Right cardiac atrium (tissue), 5 donors: ENCODE results near the gene THTPA. TPM values are rescaled to one million over a fixed set of nuclear protein-coding genes. Genes with fewer than 3 reads are reported as not detected.
"Not testable (repeated sequence)": the region's sequence is repeated elsewhere in the genome, so short reads cannot be mapped to it uniquely, and the experiment has no call there.

ENCODE experiments used
- ATAC-seq, 2 donors: fragments of 200-7000 bp; cut with Tn5 transposase; one replicate each; pipeline versions ENCODE4 v1.8.0 to v1.9.1; 2020; ENCODE audit warnings: moderate library complexity in 2 of 2, mild to moderate bottlenecking in 1 of 2
- DNase-seq, 3 donors: peaks; one replicate each; pipeline ENCODE4 v3.0.0-alpha.2; 2020
- H3K27ac ChIP-seq: one replicate; pipeline ENCODE4 v1.5.1; 2013; ENCODE audit warnings: mild to moderate bottlenecking, low read length, control low read depth, moderate library complexity
- H3K27me3 ChIP-seq: one replicate; pipeline ENCODE4 v1.6.1; 2013; ENCODE audit not compliant: control insufficient read depth, insufficient read depth
- H3K4me1 ChIP-seq: one replicate; pipeline ENCODE4 v1.6.1; 2013; ENCODE audit warnings: low read length; ENCODE audit not compliant: control insufficient read depth, insufficient read depth
- H3K4me3 ChIP-seq: one replicate; pipeline ENCODE4 v1.5.1; 2013; ENCODE audit warnings: low read length, control low read depth
- H3K9me3 ChIP-seq: one replicate; pipeline ENCODE4 v1.6.1; 2013; ENCODE audit warnings: low read length; ENCODE audit not compliant: control insufficient read depth
- WGBS: extraction: QIAGEN DNeasy Blood & Tissue Kit; methylation state at CpG from one replicate; pipeline ENCODE4 v1.1.7; 2013; 5-methylcytosine and 5-hydroxymethylcytosine counted together
- intact Hi-C, 4 donors: fragments of 100-400 bp; cut with DNase I; formaldehyde crosslinking; loops; one replicate each; pipeline versions ENCODE4 v1.11.0 to v1.14.0; 2022 to 2023
- polyA plus RNA-seq: library from polyadenylated mRNA; stranded (reverse); fragments of 200-250 nt; gene quantifications from one replicate; pipeline ENCODE4 v1.2.3, GENCODE V29; 2013
- total RNA-seq, 4 donors: library from RNA; stranded (reverse); fragmentation: NEBNext Ultra II Directional; extraction: Animal tissue kit (Norgen Biotek cat#: 25700); gene quantifications; one replicate each; pipeline ENCODE4 v1.2.1, GENCODE V29; 2021
- donor health status: healthy with polysubstance abuse.
- donor health status: DM: no; HTN: yes; CAD: no.
- donor health status: DM: no; HTN: no; CAD: no.
- donor health status: DM: no; HTN: yes; CAD: no; lungs with severe emphysema.
- donor health status: DM: yes; HTN: yes; CAD: no.

Gene THTPA
- total and polyA plus RNA-seq, 5 donors = 18.8 to 22.9 (median 21.3) TPM

DNA sequence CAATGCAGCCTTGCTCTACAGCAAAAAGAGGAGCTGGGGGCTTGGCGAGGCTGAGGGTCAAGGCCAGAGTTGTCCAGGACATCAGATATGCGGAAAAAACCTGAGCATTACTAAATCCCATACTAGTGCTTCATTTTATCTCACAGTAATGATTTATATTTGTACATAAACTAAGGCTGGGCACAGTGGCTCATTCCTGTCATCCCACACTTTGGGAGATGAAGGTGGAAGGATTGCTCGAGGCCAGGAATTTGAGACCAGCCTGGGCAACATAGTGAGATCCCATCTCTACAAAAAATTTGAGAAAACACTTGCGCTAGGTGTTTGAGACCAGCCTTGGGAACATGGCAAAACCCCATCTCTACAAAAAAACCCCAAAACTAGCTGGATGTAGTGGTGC is 34.1 kb downstream of the THTPA start:
- intact Hi-C loops = no loop called here
- Histone ChIP-seq H3K4me3 (no peak overlapping the region), H3K27ac (no peak overlapping the region), H3K9me3 (no peaks in the 10 kb centered on the region), H3K27me3 (no peaks in the 10 kb centered on the region), H3K4me1 (no peaks in the 10 kb centered on the region)
- DNase-seq (no peak), ATAC-seq (no peak)
- WGBS = 88% methylated on average over 4 of the region's 4 CpGs

DNA sequence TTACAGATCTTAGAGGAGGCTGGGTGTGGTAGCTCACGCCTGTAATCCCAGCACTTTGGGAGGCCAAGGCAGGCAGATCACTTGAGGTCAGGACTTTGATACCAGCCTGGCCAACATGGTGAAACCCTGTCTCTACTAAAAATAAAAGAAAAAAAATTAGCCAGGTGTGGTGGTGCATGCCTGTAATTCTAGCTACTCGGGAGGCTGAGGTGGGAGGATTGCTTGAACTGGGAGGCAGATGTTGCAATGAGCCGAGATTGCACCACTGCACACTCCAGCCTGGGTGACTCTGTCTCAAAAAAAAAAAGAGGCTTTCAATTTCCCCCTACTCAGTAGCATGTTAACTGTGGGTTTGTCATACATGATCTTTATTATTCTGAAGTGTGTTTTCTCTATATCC is 38.1 kb downstream of the THTPA start:
- H3K4me1 ChIP-seq, ATAC-seq, H3K4me3 ChIP-seq, DNase-seq, H3K27me3 ChIP-seq, intact Hi-C loops, H3K27ac ChIP-seq, H3K9me3 ChIP-seq: not testable (repeated sequence)
- WGBS = 82% methylated on average over 3 of the region's 3 CpGs

DNA sequence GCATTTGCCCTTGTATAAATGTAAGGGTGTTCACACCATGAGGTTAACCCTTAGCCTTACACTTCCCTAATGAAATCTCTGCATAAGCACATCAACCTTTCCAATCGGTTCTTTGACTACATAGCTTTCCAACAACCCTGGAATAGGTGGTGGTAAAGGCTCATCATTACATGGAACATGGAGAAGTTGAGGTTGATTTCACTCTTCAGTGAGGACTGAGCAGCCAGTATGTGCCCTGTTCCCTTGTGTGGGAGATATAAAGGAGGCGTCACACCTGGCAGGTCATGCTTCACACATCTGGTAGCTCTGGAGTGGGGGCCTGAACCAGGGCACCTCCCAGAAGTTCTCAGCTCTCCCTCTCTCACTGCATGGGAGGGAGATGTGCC is 44.2 kb downstream of the THTPA start:
- Histone ChIP-seq H3K9me3 (no peaks in the 10 kb centered on the region), H3K4me3 (no peak overlapping the region), H3K4me1 (peaks cover 3% of the 10 kb centered on the region), H3K27ac (no peak overlapping the region), H3K27me3 (no peaks in the 10 kb centered on the region)
- intact Hi-C loops = no loop called here
- ATAC-seq (no peak), DNase-seq (no peak)
- 39% methylated on average over 2 of the region's 2 CpGs for WGBS

DNA sequence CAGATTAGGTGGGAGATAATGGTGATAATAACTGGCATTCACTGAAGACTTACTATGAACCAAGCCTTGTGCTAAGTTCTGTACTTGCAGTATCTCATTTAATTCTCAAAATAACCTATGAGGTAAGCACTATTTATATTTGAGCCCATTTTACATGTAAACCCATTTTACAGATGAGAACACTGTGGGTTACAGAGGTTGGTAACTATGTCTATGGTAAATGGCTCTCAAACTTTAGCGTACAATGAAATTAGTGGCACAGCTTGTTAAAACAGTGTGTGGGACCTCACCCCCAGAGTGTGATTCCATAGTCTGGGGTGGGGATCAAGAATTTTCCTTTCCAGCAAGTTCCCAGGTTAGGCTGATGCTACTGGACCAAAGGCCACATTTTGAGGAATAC is 44.7 kb downstream of the THTPA start:
- 99% methylated on average over 1 of the region's 1 CpG for WGBS
- Histone ChIP-seq H3K4me1 (peaks cover 3% of the 10 kb centered on the region), H3K4me3 (no peak overlapping the region), H3K27ac (no peak overlapping the region), H3K9me3 (no peaks in the 10 kb centered on the region), H3K27me3 (no peaks in the 10 kb centered on the region)
- intact Hi-C loops = no loop called here
- DNase-seq (no peak), ATAC-seq (no peak)

DNA sequence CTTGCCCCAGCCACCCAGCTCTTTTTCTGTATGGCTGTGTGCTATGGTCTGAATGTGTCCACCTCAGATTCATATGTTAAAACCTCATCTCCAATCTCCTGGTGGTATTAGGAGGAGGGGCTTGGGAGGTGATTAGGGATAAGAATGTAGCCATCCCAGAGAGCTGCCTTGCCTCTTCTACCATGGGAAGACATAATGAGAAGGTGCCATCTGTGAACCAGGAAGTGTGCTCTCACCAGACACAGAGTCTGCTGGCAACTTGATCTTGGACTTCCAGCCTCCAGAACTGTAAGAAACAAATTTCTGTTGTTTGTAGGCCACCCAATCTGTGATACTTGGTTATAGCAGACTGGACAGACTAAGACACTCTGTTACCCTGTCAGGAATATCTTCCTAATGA is 45.4 kb downstream of the THTPA start:
- Histone ChIP-seq H3K9me3 (no peaks in the 10 kb centered on the region), H3K27me3 (no peaks in the 10 kb centered on the region), H3K27ac (no peak overlapping the region), H3K4me3 (no peak overlapping the region), H3K4me1 (peaks cover 3% of the 10 kb centered on the region)
- ATAC-seq (no peak), DNase-seq (no peak)
- intact Hi-C loops = no loop called here

DNA sequence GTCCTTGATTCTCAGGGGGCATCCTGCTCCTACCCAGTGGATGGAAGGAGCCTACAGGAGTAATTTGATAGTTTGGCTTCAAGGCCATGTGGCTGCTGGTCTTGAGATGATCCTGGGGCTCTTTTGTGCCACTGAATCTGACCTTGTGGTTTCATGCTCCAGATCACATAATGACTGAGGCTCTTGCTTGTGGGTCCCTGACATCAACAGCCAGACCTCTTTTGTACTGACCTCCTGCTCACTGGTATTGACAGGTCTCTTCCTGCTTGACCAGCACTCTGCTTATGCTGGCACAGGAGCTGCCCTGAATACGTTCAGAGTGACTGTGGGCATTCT is 45.7 kb downstream of the THTPA start:
- Histone ChIP-seq H3K9me3 (no peaks in the 10 kb centered on the region), H3K27me3 (no peaks in the 10 kb centered on the region), H3K4me3 (no peak overlapping the region), H3K4me1 (peaks cover 3% of the 10 kb centered on the region), H3K27ac (no peak overlapping the region)
- intact Hi-C loops = no loop called here
- 44% methylated on average over 1 of the region's 1 CpG for WGBS
- no peak for DNase-seq
- ATAC-seq = no peak

DNA sequence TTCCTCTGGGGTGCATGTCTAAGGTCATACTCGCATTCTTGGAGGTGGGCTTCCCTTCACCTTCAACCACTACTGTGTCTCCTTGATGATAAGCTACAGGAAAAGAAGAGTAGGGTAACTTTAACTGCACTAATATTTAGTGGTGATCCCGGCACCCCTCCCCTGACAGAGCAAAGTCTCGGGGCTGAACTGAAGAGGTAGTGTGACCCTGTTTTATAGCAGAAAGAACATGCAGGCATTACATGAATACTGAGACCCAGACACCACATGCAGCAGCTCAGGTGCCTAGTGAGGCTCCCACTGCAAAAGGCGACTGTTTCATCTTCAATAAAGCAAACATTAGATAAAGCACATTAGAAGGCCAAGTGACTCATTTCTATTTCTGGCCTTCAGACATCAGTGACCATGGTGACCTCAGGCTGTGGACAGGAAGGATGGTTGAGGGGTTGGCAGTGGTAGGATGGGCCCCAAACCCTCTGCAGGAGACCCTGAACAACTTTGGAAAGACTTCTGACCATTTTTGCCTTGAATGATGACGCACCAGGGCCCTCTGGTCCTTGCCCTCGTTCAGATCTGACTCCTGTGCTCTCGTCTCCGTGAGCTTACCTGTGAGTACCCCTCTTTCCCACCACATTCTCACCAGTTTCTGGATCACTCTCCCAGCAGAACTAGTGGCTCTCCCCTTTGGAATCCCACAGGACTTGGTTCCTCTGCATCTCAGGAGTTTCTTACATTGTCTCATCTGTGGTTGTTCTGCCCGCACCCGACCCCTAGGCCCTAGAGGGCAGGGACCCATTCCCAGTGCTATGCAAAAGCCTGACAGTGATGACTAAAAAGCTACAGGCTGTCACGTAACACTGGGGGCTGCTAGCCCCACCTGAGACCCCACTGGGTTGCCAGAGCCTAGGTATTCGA is 46.4 kb downstream of the THTPA start:
- no peaks in the 10 kb centered on the region for H3K9me3 ChIP-seq
- no peaks in the 10 kb centered on the region for H3K27me3 ChIP-seq
- no peak overlapping the region for H3K4me3 ChIP-seq
- H3K27ac ChIP-seq = no peak overlapping the region
- peaks cover 3% of the 10 kb centered on the region for H3K4me1 ChIP-seq
- intact Hi-C loops = no loop called here
- ATAC-seq = peak in 1 of 2 donors; percentile 41
- no peak for DNase-seq
- WGBS = 84% methylated on average over 12 of the region's 12 CpGs

DNA sequence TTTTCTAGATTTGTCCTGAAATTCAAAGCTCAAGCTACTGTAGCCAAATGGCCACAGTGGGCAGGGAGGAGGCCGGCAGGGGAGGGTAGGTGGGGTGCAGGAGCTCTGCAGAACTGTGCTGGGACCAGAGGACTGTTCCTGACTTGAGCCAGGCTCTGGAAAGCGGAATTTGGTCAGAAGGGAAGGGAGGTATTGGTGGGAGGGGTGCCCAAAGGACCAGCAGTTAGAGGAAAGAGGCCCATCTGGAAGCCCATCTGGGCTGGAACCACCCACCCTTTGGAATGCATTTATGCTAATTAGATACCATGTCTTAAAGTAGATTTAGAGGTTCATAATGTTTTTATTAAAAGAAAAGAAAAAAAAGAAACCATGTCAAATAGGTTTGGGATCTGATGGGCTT is 47.0 kb downstream of the THTPA start:
- Histone ChIP-seq H3K9me3 (no peaks in the 10 kb centered on the region), H3K27me3 (no peaks in the 10 kb centered on the region), H3K4me1 (peaks cover 3% of the 10 kb centered on the region), H3K27ac (no peak overlapping the region), H3K4me3 (no peak overlapping the region)
- intact Hi-C loops = no loop called here
- ATAC-seq (no peak), DNase-seq (no peak)
- 74% methylated on average over 2 of the region's 2 CpGs for WGBS

DNA sequence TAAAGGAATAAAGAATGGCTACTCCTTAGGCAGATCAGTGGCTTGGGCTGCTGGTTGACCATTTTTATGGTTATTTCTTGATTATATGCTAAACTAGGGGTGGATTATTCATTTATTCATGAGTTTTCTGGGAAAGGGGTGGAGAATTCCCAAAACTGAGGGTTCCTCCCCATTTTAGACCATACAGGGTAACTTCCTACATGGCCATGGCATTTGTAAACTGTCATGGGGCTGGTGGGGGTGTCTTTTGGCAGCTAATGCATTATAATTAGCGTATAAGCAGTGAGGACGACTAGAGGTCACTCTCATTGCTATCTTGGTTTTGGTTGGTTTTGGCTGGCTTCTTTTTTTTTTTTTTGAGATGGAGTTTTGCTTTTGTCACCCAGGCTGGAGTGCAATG is 48.1 kb downstream of the THTPA start:
- 56% methylated on average over 2 of the region's 2 CpGs for whole genome bisulfite sequencing
- ATAC-seq (no peak), DNase-seq (no peak)
- Histone ChIP-seq H3K4me1 (peaks cover 3% of the 10 kb centered on the region), H3K4me3 (no peak overlapping the region), H3K27me3 (no peaks in the 10 kb centered on the region), H3K9me3 (no peaks in the 10 kb centered on the region), H3K27ac (no peak overlapping the region)
- intact Hi-C loops = no loop called here

DNA sequence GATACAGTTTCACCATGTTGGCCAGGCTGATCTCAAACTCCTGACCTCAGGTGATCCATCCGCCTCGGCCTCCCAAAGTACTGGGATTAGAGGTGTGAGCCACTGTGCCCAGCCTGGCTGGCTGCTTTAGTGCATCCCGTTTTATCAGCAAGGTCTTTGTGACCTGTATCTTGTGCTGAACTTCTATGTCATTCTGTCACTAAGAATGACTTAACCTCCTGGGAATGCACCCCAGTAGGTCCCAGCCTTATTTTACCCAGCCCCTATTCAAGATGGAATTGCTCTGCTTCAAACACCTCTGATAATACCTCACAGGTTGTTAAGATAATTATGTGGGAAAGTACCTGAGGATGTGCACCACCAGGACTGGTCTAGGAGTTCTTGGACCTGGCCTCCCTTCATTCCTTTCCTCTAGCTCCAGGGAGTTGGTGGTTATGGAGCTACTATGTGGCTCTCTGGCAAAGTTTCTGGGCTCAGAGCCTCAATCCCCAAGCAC is 48.7 kb downstream of the THTPA start:
- 78% methylated on average over 3 of the region's 3 CpGs for WGBS
- intact Hi-C loops = no loop called here

DNA sequence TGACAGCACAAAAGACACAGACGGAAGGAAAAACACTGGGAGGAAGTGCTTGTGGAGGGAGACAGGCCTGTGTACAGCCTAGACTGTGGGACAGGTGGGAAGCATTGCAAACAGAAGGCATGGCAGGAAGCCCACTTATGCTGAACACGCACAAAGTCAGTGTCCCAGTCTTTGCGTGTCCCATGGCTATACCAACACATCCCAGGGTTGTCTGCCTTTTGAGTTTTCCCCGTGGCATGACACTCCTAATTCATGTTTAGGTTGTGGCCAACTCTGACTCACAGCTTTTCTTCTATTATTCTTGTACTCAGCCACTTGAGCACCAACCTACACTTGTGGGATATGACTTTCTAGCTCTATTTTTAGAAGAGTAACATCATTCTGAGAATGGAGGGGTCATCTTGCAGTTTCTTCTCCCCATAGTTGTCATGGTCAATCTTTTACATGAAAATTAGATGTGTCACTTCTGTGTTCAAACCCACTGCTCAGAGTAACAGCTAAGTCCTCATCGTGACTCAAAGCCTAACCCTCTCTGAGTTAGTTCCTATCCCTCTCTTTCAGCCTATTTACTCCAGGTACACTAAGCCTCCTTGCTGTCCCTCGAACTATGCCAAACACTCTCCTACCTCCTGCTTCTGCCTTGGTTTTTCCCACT is 50.0 kb downstream of the THTPA start:
- H3K4me1 ChIP-seq = peaks cover 3% of the 10 kb centered on the region
- H3K27me3 ChIP-seq = no peaks in the 10 kb centered on the region
- WGBS = 68% methylated on average over 6 of the region's 6 CpGs
- H3K9me3 ChIP-seq = no peaks in the 10 kb centered on the region
- no peak overlapping the region for H3K27ac ChIP-seq
- H3K4me3 ChIP-seq = no peak overlapping the region
- ATAC-seq (no peak), DNase-seq (no peak)
- intact Hi-C loops = no loop called here

More for the DNA sequence above, 48.7 kb downstream of the THTPA start:
- no peaks in the 10 kb centered on the region for H3K9me3 ChIP-seq
- DNase-seq (peak in 1 of 3 donors; percentile 44), ATAC-seq (no peak)
- no peak overlapping the region for H3K27ac ChIP-seq
- no peaks in the 10 kb centered on the region for H3K27me3 ChIP-seq
- peaks cover 3% of the 10 kb centered on the region for H3K4me1 ChIP-seq
- no peak overlapping the region for H3K4me3 ChIP-seq
